Measurements from ENCODE around the gene WNT2B. TPM values are rescaled to one million over a fixed set of nuclear protein-coding genes. Genes with fewer than 3 reads are reported as not detected.

WNT2B gene
- total RNA-seq, 2 experiments from 2014 or later: not detected

- Mint-ChIP-seq H3K36me3 (ENCODE audit: low read depth) (no peaks in the 10 kb centered on the region), H3K27ac (no peak overlapping the region), H3K9me3 (no peaks in the 10 kb centered on the region), H3K4me3 (no peak overlapping the region), H3K4me1 (ENCODE audit: low read depth) (no peaks in the 10 kb centered on the region), H3K27me3 (no peaks in the 10 kb centered on the region)
- ATAC-seq (no peak), DNase-seq (no peak)
- intact Hi-C loops (cut with micrococcal nuclease): no loop called here
- no peak for TF ChIP-seq CTCF (IDR thresholded peaks at IDR 0.05)
- ChIA-PET CTCF (interaction anchor here (2.2 kb wide), 1 partner anchor 16 kb away, joined by 7 read pairs; no protein-coding TSS in a partner anchor), POLR2A (no interaction called here)
Measured at GRCh38 chr1:112517646-112518045, 8.9 kb downstream of the WNT2B start.

- no peak overlapping the region for H3K27ac Mint-ChIP-seq
- no peak overlapping the region for H3K4me3 Mint-ChIP-seq
- ChIA-PET CTCF (interaction anchor here (1.0 kb wide), 1 partner anchor 16 kb away, joined by 3 read pairs; no protein-coding TSS in a partner anchor), POLR2A (no interaction called here)
- intact Hi-C loops (cut with micrococcal nuclease): no loop called here
- no peak for TF ChIP-seq CTCF (IDR thresholded peaks at IDR 0.05)
- no peaks in the 10 kb centered on the region for H3K36me3 Mint-ChIP-seq (ENCODE audit: low read depth)
- ATAC-seq (no peak), DNase-seq (no peak)
- H3K27me3 Mint-ChIP-seq: no peaks in the 10 kb centered on the region
- no peaks in the 10 kb centered on the region for H3K4me1 Mint-ChIP-seq (ENCODE audit: low read depth)
- H3K9me3 Mint-ChIP-seq: no peaks in the 10 kb centered on the region
Measured at GRCh38 chr1:112518186-112518585, 9.4 kb downstream of the WNT2B start.

DNA sequence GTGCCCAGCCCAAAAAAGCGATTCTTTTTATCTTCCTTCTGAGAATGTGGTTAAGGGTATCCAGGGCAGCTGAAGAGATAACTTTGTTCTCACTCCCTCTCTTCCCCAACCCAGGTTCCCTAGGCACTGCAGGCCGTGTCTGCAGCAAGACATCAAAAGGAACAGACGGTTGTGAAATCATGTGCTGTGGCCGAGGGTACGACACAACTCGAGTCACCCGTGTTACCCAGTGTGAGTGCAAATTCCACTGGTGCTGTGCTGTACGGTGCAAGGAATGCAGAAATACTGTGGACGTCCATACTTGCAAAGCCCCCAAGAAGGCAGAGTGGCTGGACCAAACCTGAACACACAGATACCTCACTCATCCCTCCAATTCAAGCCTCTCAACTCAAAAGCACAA is 11.4 kb downstream of the WNT2B start:
- no peak for ATAC-seq

GRCh38 chr1:112522621-112523020 is 13.9 kb downstream of the WNT2B start:
- Mint-ChIP-seq H3K4me1 (ENCODE audit: low read depth) (no peaks in the 10 kb centered on the region), H3K27me3 (no peaks in the 10 kb centered on the region), H3K27ac (no peak overlapping the region), H3K9me3 (no peaks in the 10 kb centered on the region), H3K36me3 (ENCODE audit: low read depth) (no peaks in the 10 kb centered on the region), H3K4me3 (no peak overlapping the region)
- ATAC-seq (no peak), DNase-seq (no peak)
- intact Hi-C loops (cut with micrococcal nuclease): no loop called here
- ChIA-PET CTCF (interaction anchor here (1.5 kb wide), 1 partner anchor 11 kb away, joined by 3 read pairs; no protein-coding TSS in a partner anchor), POLR2A (no interaction called here)
- no peak for TF ChIP-seq CTCF (IDR thresholded peaks at IDR 0.05)

More for the DNA sequence above, 11.4 kb downstream of the WNT2B start:
- ChIA-PET POLR2A (interaction anchor here (1.0 kb wide), 1 partner anchor 9 kb away, joined by 3 read pairs; no protein-coding TSS in a partner anchor), CTCF (no interaction called here)
- Mint-ChIP-seq H3K9me3 (no peaks in the 10 kb centered on the region), H3K4me1 (ENCODE audit: low read depth) (no peaks in the 10 kb centered on the region), H3K4me3 (no peak overlapping the region), H3K36me3 (ENCODE audit: low read depth) (no peaks in the 10 kb centered on the region), H3K27me3 (no peaks in the 10 kb centered on the region), H3K27ac (no peak overlapping the region)
- TF ChIP-seq CTCF (IDR thresholded peaks at IDR 0.05): no peak
- intact Hi-C loops (cut with micrococcal nuclease): no loop called here
- DNase-seq: no peak

DNA sequence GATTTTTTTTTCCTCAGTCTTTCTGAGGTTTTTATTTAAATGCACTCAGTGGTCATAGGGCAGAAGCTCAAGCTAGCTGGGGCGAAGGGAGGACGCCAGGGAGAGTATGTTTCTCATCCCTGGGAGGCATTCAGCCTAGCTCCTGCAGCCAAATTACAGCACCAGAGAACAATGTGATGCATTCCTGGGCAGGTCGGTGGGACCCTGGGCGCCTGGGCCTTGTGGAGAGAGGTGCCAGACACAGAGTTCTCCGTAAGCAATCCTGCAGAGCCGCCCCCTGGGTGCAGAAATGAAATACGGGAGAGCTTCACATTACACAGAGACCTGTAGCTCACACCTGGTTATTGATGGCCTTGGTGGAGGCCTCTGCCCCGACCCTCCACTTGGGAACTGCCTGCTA is 15.5 kb downstream of the WNT2B start:
- no peak for DNase-seq
- no peaks in the 10 kb centered on the region for H3K36me3 Mint-ChIP-seq (ENCODE audit: low read depth)
- POLR2A ChIA-PET: no interaction called here
- no peak overlapping the region for H3K27ac Mint-ChIP-seq
- ATAC-seq: no peak
- intact Hi-C loops (cut with micrococcal nuclease): no loop called here
- no peaks in the 10 kb centered on the region for H3K27me3 Mint-ChIP-seq
- no peaks in the 10 kb centered on the region for H3K4me1 Mint-ChIP-seq (ENCODE audit: low read depth)
- H3K4me3 Mint-ChIP-seq: no peak overlapping the region
- CTCF ChIA-PET: interaction anchor here (1.4 kb wide), 1 partner anchor 194 kb away, joined by 3 read pairs; no protein-coding TSS in a partner anchor
- no peaks in the 10 kb centered on the region for H3K9me3 Mint-ChIP-seq
- TF ChIP-seq CTCF (IDR thresholded peaks at IDR 0.05): no peak
